T-cell (primary cell): Measurements from ENCODE around the gene ANAPC2. TPM values are rescaled to one million over a fixed set of nuclear protein-coding genes. Genes with fewer than 3 reads are reported as not detected.

Experiments
- ATAC-seq, 4 experiments: fragments of 200-7000 bp in 3 of 4; fragments of 150-1000 bp in 1 of 4; cut with Tn5 transposase; replicated peaks in 1 of 4; 1 replicate in 3 of 4; 2 replicates in 1 of 4; pipeline ENCODE4 v1.10.0; 2021; ENCODE audit warnings: moderate library complexity in 3 of 4, mild to moderate bottlenecking in 2 of 4, moderate number of reproducible peaks in 1 of 4
- CTCF ChIA-PET, 2 donors: fragments of 300-600 bp; sonication (Branson Sonifier 250); formaldehyde crosslinking; loops; one replicate each; lab custom pipeline; 2022; ENCODE audit warnings: antibody characterized with exemption in 2 of 2; lab: Charles Lee
- POLR2A ChIA-PET, 2 donors: fragments of 300-600 bp; sonication (Branson Sonifier 250); formaldehyde crosslinking; loops; one replicate each; lab custom pipeline; 2022; ENCODE audit warnings: antibody characterized with exemption in 2 of 2; lab: Charles Lee
- DNase-seq, 35 experiments: peaks; one replicate each; pipeline versions ENCODE4 v3.0.0 to v3.0.0-alpha.2; 2013 to 2023
- H3K27ac ChIP-seq: one replicate; pipeline ENCODE4 v1.5.1; 2013; ENCODE audit warnings: low read length
- H3K27me3 ChIP-seq, 2 experiments: replicated peaks in 1 of 2; 1 replicate in 1 of 2; 2 replicates in 1 of 2; pipeline versions ENCODE4 v1.6.1 to v1.7.0; 2013; ENCODE audit warnings: low read length in 1 of 2, mixed read lengths in 1 of 2; ENCODE audit not compliant: control insufficient read depth in 2 of 2, insufficient read depth in 2 of 2; ENCODE audit errors: extremely low read depth in 1 of 2
- H3K36me3 ChIP-seq, 2 donors: 1 replicate in 1 of 2; 2 replicates in 1 of 2; pipeline versions ENCODE4 v1.6.1 to v1.7.0; 2013; ENCODE audit warnings: low read length in 1 of 2; ENCODE audit not compliant: control insufficient read depth in 2 of 2, insufficient read depth in 1 of 2; ENCODE audit errors: extremely low read depth in 1 of 2
- H3K4me1 ChIP-seq, 2 experiments: 1 replicate in 1 of 2; 2 replicates in 1 of 2; pipeline versions ENCODE4 v1.6.1 to v1.7.0; 2013; ENCODE audit warnings: low read length in 2 of 2, mixed read lengths in 1 of 2; ENCODE audit not compliant: insufficient read depth in 2 of 2, control insufficient read depth in 1 of 2; ENCODE audit errors: extremely low read depth in 1 of 2
- H3K4me3 ChIP-seq, 2 donors: 1 replicate in 1 of 2; 2 replicates in 1 of 2; pipeline versions ENCODE4 v1.5.1 to v1.7.0; 2013; ENCODE audit warnings: mild to moderate bottlenecking in 2 of 2, low read length in 1 of 2, moderate library complexity in 1 of 2; ENCODE audit not compliant: control insufficient read depth in 1 of 2; ENCODE audit errors: extremely low read depth in 1 of 2
- H3K9me3 ChIP-seq: 2 replicates; pipeline ENCODE4 v1.7.0; 2013
- H3K27ac Mint-ChIP-seq, 2 donors: one replicate each; pipeline ENCODE4 v1.8.0; 2020 to 2021; ENCODE audit warnings: mild to moderate bottlenecking in 2 of 2, mixed read lengths in 2 of 2
- H3K27me3 Mint-ChIP-seq, 2 donors: one replicate each; pipeline ENCODE4 v1.8.0; 2021 to 2022; ENCODE audit warnings: mixed read lengths in 2 of 2
- H3K36me3 Mint-ChIP-seq: one replicate; pipeline ENCODE4 v1.8.0; 2021; ENCODE audit warnings: mixed read lengths
- H3K4me1 Mint-ChIP-seq, 3 donors: one replicate each; pipeline ENCODE4 v1.8.0; 2020 to 2022; ENCODE audit warnings: mixed read lengths in 3 of 3, mild to moderate bottlenecking in 1 of 3
- H3K4me3 Mint-ChIP-seq, 3 donors: one replicate each; pipeline ENCODE4 v1.8.0; 2020 to 2022; ENCODE audit warnings: mild to moderate bottlenecking in 3 of 3, mixed read lengths in 3 of 3, moderate library complexity in 3 of 3
- H3K9me3 Mint-ChIP-seq, 3 donors: one replicate each; pipeline ENCODE4 v1.8.0; 2020 to 2022; ENCODE audit warnings: mixed read lengths in 3 of 3
- WGBS: methylation state at CpG from one replicate; pipeline ENCODE4 v1.1.5; 2013; ENCODE audit warnings: missing lambda C conversion rate; ENCODE audit not compliant: insufficient coverage; 5-methylcytosine and 5-hydroxymethylcytosine counted together
- total RNA-seq, 35 experiments: library from RNA in 6 of 35; stranded (reverse) in 6 of 35; fragments of 120-200 nt in 1 of 35; gene quantifications; one replicate each; pipeline versions ENCODE4 v1.2.1 to v1.2.4 and lab custom pipeline; 2013 to 2026

Gene ANAPC2
- total RNA-seq, 5 donors from 2014 or later (not counting 1 experiment from before 2014, with no cell fraction given): 133 to 142 (median 141) TPM

GRCh38 chr9:137178939-137179630 lies 9.3 kb downstream of the ANAPC2 start:
- Mint-ChIP-seq H3K4me3 (no peak overlapping the region), H3K4me1 (peaks cover under 1 to 3% (median under 1%) of the 10 kb centered on the region in 3 donors), H3K36me3 (peaks cover 13% of the 10 kb centered on the region), H3K9me3 (no peaks in the 10 kb centered on the region), H3K27ac (no peak overlapping the region), H3K27me3 (no peaks in the 10 kb centered on the region)
- no peak for DNase-seq
- H3K36me3 ChIP-seq: peaks cover 26 to 54% of the 10 kb centered on the region in 2 donors
- H3K27ac ChIP-seq: no peak overlapping the region
- H3K4me1 ChIP-seq: peaks cover 0 to 14% of the 10 kb centered on the region in 2 experiments
- CTCF ChIA-PET: interaction anchor here in 1 of 2 donors (0.6 kb wide), 1 partner anchor 44 kb away, joined by 5 read pairs; no protein-coding TSS in a partner anchor
- no peak overlapping the region for H3K4me3 ChIP-seq
- POLR2A ChIA-PET: no interaction called here
- no peaks in the 10 kb centered on the region for H3K9me3 ChIP-seq
- ATAC-seq: no peak
- WGBS: 94% methylated on average over 15 of the region's 19 CpGs
- peaks cover 0 to 3% of the 10 kb centered on the region in 2 experiments for H3K27me3 ChIP-seq

- Mint-ChIP-seq H3K27me3 (no peaks in the 10 kb centered on the region), H3K36me3 (peaks cover 7% of the 10 kb centered on the region), H3K9me3 (no peaks in the 10 kb centered on the region), H3K27ac (no peak overlapping the region), H3K4me1 (no peaks in the 10 kb centered on the region), H3K4me3 (no peak overlapping the region)
- H3K4me1 ChIP-seq: peaks cover 0 to 18% of the 10 kb centered on the region in 2 experiments
- peaks cover 24 to 48% of the 10 kb centered on the region in 2 donors for H3K36me3 ChIP-seq
- ATAC-seq (no peak), DNase-seq (no peak)
- POLR2A ChIA-PET: interaction anchor here in 1 of 2 donors (0.8 kb wide), 1 partner anchor 11 kb away, joined by 5 read pairs; no protein-coding TSS in a partner anchor
- peaks cover 0 to 11% of the 10 kb centered on the region in 2 experiments for H3K27me3 ChIP-seq
- CTCF ChIA-PET: interaction anchor here in 1 of 2 donors (0.6 kb wide), 1 partner anchor 45 kb away, joined by 5 read pairs; no protein-coding TSS in a partner anchor
- H3K4me3 ChIP-seq: no peak overlapping the region
- 95% methylated on average over 21 of the region's 23 CpGs for WGBS
- H3K9me3 ChIP-seq: no peaks in the 10 kb centered on the region
- no peak overlapping the region for H3K27ac ChIP-seq
These were observed 10.0 kb downstream of the ANAPC2 start for GRCh38 chr9:137178201-137178938.

GRCh38 chr9:137176302-137177182 lies 11.8 kb downstream of the ANAPC2 start:
- no peak overlapping the region for H3K27ac Mint-ChIP-seq

GRCh38 chr9:137175345-137175961 lies 12.9 kb downstream of the ANAPC2 start:
- ChIA-PET CTCF (no interaction called here), POLR2A (interaction anchor here in 1 of 2 donors (0.5 kb wide), 1 partner anchor 56 kb away, joined by 3 read pairs; no protein-coding TSS in a partner anchor)
- H3K27me3 Mint-ChIP-seq: peaks cover 1 to 8% of the 10 kb centered on the region in 2 donors
- no peaks in the 10 kb centered on the region for H3K9me3 ChIP-seq
- peaks cover 16 to 23% of the 10 kb centered on the region in 2 donors for H3K36me3 ChIP-seq
- DNase-seq (no peak), ATAC-seq (peak in 2 of 4 experiments; percentile 18 to 24)
- no peaks in the 10 kb centered on the region for H3K36me3 Mint-ChIP-seq
- H3K9me3 Mint-ChIP-seq: no peaks in the 10 kb centered on the region
- no peak overlapping the region for H3K27ac Mint-ChIP-seq
- no peak overlapping the region for H3K27ac ChIP-seq
- peak overlapping the region in 1 of 3 donors; percentile 40 for H3K4me3 Mint-ChIP-seq
- peaks cover 0 to 40% of the 10 kb centered on the region in 2 experiments for H3K27me3 ChIP-seq
- no peak overlapping the region for H3K4me3 ChIP-seq
- 59% methylated on average over 21 of the region's 33 CpGs for WGBS
- H3K4me1 Mint-ChIP-seq: peaks cover 0 to 2% (median 0%) of the 10 kb centered on the region in 3 donors
- H3K4me1 ChIP-seq: peaks cover 0 to 18% of the 10 kb centered on the region in 2 experiments

More at GRCh38 chr9:137176302-137177182, 11.8 kb downstream of the ANAPC2 start:
- H3K27me3 Mint-ChIP-seq: peaks cover 0 to 2% of the 10 kb centered on the region in 2 donors
- WGBS: 70% methylated on average over 13 of the region's 17 CpGs
- peak in 7 of 35 experiments; percentile 8 to 51 (median 19) for DNase-seq
- peaks cover 0 to 2% (median 0%) of the 10 kb centered on the region in 3 donors for H3K4me1 Mint-ChIP-seq
- no peak overlapping the region for H3K27ac ChIP-seq
- H3K4me1 ChIP-seq: peaks cover 0 to 18% of the 10 kb centered on the region in 2 experiments
- H3K9me3 Mint-ChIP-seq: no peaks in the 10 kb centered on the region
- no peaks in the 10 kb centered on the region for H3K9me3 ChIP-seq
- H3K4me3 Mint-ChIP-seq: no peak overlapping the region
- peaks cover 0 to 29% of the 10 kb centered on the region in 2 experiments for H3K27me3 ChIP-seq
- H3K36me3 Mint-ChIP-seq: peaks cover under 1% of the 10 kb centered on the region
- peak; percentile 34 to 54 (median 48) for ATAC-seq
- POLR2A ChIA-PET: interaction anchor here in 1 of 2 donors (0.5 kb wide), 1 partner anchor 57 kb away, joined by 3 read pairs; no protein-coding TSS in a partner anchor
- peaks cover 21 to 34% of the 10 kb centered on the region in 2 donors for H3K36me3 ChIP-seq
- CTCF ChIA-PET: no interaction called here
- H3K4me3 ChIP-seq: no peak overlapping the region

GRCh38 chr9:137174722-137175293 lies 13.6 kb downstream of the ANAPC2 start:
- H3K27me3 ChIP-seq: peaks cover 0 to 46% of the 10 kb centered on the region in 2 experiments
- no peaks in the 10 kb centered on the region for H3K36me3 Mint-ChIP-seq
- no peak overlapping the region for H3K27ac ChIP-seq
- H3K9me3 Mint-ChIP-seq: no peaks in the 10 kb centered on the region
- peaks cover 5 to 14% of the 10 kb centered on the region in 2 donors for H3K27me3 Mint-ChIP-seq
- ChIA-PET POLR2A (no interaction called here), CTCF (no interaction called here)
- DNase-seq (peak in 3 of 35 experiments; percentile 17 to 30 (median 20)), ATAC-seq (peak in 3 of 4 experiments; percentile 22 to 36 (median 33))
- 29% methylated on average over 26 of the region's 34 CpGs for WGBS
- peak overlapping the region in 1 of 3 donors; percentile 40 for H3K4me3 Mint-ChIP-seq
- H3K4me1 ChIP-seq: peaks cover 0 to 18% of the 10 kb centered on the region in 2 experiments
- peaks cover 0 to 2% (median 0%) of the 10 kb centered on the region in 3 donors for H3K4me1 Mint-ChIP-seq
- no peaks in the 10 kb centered on the region for H3K9me3 ChIP-seq
- peaks cover 12 to 17% of the 10 kb centered on the region in 2 donors for H3K36me3 ChIP-seq
- H3K4me3 ChIP-seq: no peak overlapping the region
- H3K27ac Mint-ChIP-seq: no peak overlapping the region
